SK-N-SH (cell line): ENCODE data around the gene MAST4. TPM values are rescaled to one million over a fixed set of nuclear protein-coding genes. Genes with fewer than 3 reads are reported as not detected.
A peak's percentile ranks its signal among the peaks of the same experiment; 100 is the strongest.

Experiments used
- CTCF ChIA-PET: fragments of 300-600, 350-600 bp; formaldehyde crosslinking; extraction: SDS; loops from one replicate; lab custom pipeline; 2021; lab: Yijun Ruan, JAX
- POLR2A ChIA-PET: fragments of 350-600 bp; sonication (Branson Sonifier 250); formaldehyde crosslinking; extraction: SDS; loops from one replicate; lab custom pipeline; 2020; ENCODE audit warnings: antibody characterized with exemption, inconsistent platforms; lab: Yijun Ruan, JAX
- DNase-seq: peaks from one replicate; pipeline ENCODE4 v3.0.0; 2012
- H2AFZ ChIP-seq: fragments of 200-600 bp; sonication (generic); 2 replicates; pipeline ENCODE4 v1.8.1; 2016; ENCODE audit warnings: antibody characterized with exemption, mild to moderate bottlenecking, low read depth
- H3F3A ChIP-seq: fragments of 200-600 bp; sonication (generic); replicated peaks from 2 replicates; pipeline ENCODE3; 2016; ENCODE audit warnings: antibody characterized with exemption, mild to moderate bottlenecking; ENCODE audit not compliant: insufficient read depth
- H3K27ac ChIP-seq, 2 experiments: fragments of 200-500 bp in 1 of 2; fragments of 200-600 bp in 1 of 2; sonication (Bioruptor generic) in 1 of 2; sonication (generic), shearing (Covaris generic) in 1 of 2; 2 replicates each; pipeline versions ENCODE4 v1.5.1 to v1.6.1; 2014 to 2016; ENCODE audit warnings: low read depth in 2 of 2, inconsistent platforms in 1 of 2, low read length in 1 of 2, mild to moderate bottlenecking in 1 of 2, mixed read lengths in 1 of 2
- H3K27me3 ChIP-seq: fragments of 200-600 bp; sonication (generic), shearing (Covaris generic); 2 replicates; pipeline ENCODE4 v1.6.1; 2016; ENCODE audit warnings: mixed run types; ENCODE audit not compliant: insufficient read depth
- H3K36me3 ChIP-seq, 2 experiments: fragments of 200-500 bp in 1 of 2; fragments of 200-600 bp in 1 of 2; sonication (Bioruptor generic) in 1 of 2; sonication (generic) in 1 of 2; replicated peaks in 1 of 2; 2 replicates each; pipeline versions ENCODE3 to v1.5.1; 2014 to 2016; ENCODE audit warnings: low read length in 1 of 2, mild to moderate bottlenecking in 1 of 2; ENCODE audit not compliant: insufficient read depth in 2 of 2, control insufficient read depth in 1 of 2
- H3K4me1 ChIP-seq, 2 experiments: fragments of 200-500 bp in 1 of 2; fragments of 200-600 bp in 1 of 2; sonication (Bioruptor generic) in 1 of 2; sonication (generic), shearing (Covaris generic) in 1 of 2; 2 replicates each; pipeline versions ENCODE4 v1.5.1 to v1.6.1; 2014 to 2016; ENCODE audit warnings: low read depth in 1 of 2, low read length in 1 of 2, mixed run types in 1 of 2; ENCODE audit not compliant: insufficient read depth in 2 of 2, control insufficient read depth in 1 of 2
- H3K4me2 ChIP-seq: fragments of 200-600 bp; sonication (generic), shearing (Covaris generic); 2 replicates; pipeline ENCODE4 v1.6.1; 2017; ENCODE audit warnings: mixed run types
- H3K4me3 ChIP-seq, 2 experiments: fragments of 200-500 bp in 1 of 2; fragments of 200-600 bp in 1 of 2; sonication (Bioruptor generic) in 1 of 2; sonication (generic), shearing (Covaris generic) in 1 of 2; 2 replicates each; pipeline versions ENCODE4 v1.5.1 to v1.8.1; 2014 to 2016; ENCODE audit warnings: low read depth in 2 of 2, inconsistent platforms in 1 of 2, low read length in 1 of 2, mild to moderate bottlenecking in 1 of 2, mixed read lengths in 1 of 2, moderate library complexity in 1 of 2
- H3K79me2 ChIP-seq: fragments of 200-600 bp; sonication (generic); 2 replicates; pipeline ENCODE4 v1.8.1; 2017; ENCODE audit warnings: mild to moderate bottlenecking; ENCODE audit not compliant: insufficient read depth
- H3K9ac ChIP-seq: fragments of 200-600 bp; sonication (generic); 2 replicates; pipeline ENCODE4 v1.6.1; 2017; ENCODE audit warnings: mixed run types
- H3K9me2 ChIP-seq: fragments of 200-600 bp; sonication (generic); 2 replicates; pipeline ENCODE4 v1.6.1; 2017; ENCODE audit warnings: mixed run types
- H3K9me3 ChIP-seq: fragments of 200-600 bp; sonication (generic); 2 replicates; pipeline ENCODE4 v1.6.1; 2017; ENCODE audit warnings: mixed run types, mild to moderate bottlenecking, moderate library complexity
- H4K20me1 ChIP-seq: fragments of 200-600 bp; sonication (generic); 2 replicates; pipeline ENCODE4 v1.6.1; 2017; ENCODE audit warnings: mild to moderate bottlenecking, mixed run types; ENCODE audit not compliant: insufficient read depth
- CHD2 ChIP-seq: fragments of 150-350 bp; IDR thresholded peaks from 2 replicates; pipeline ENCODE4 v1.6.1; 2018; ENCODE audit warnings: low read length; ENCODE audit not compliant: partially characterized antibody
- EP300 ChIP-seq, 2 experiments: IDR thresholded peaks; 2 replicates each; pipeline versions ENCODE4 v1.4.0 to v1.6.1; 2012; ENCODE audit warnings: borderline replicate concordance in 1 of 2, low read depth in 1 of 2, low read length in 1 of 2
- EZH2phosphoT487 ChIP-seq: fragments of 200-600 bp; sonication (generic); IDR thresholded peaks from 2 replicates; pipeline ENCODE4 v1.6.1; 2017; ENCODE audit warnings: low read depth, mixed run types, mild to moderate bottlenecking, antibody characterized with exemption, moderate library complexity, borderline replicate concordance
- FOXJ3 ChIP-seq: sonication (generic); formaldehyde crosslinking; IDR thresholded peaks from 2 replicates; pipeline ENCODE4 v1.5.1; 2020; ENCODE audit warnings: mild to moderate bottlenecking, missing genetic modification reagents
- FOXM1 ChIP-seq: IDR thresholded peaks from 2 replicates; pipeline ENCODE4 v1.4.0; 2012; ENCODE audit warnings: low read depth, mild to moderate bottlenecking
- GABPA ChIP-seq: IDR thresholded peaks from 2 replicates; pipeline ENCODE4 v1.4.0; 2012; ENCODE audit warnings: low read depth, mild to moderate bottlenecking
- JUND ChIP-seq: IDR thresholded peaks from 2 replicates; pipeline ENCODE4 v1.4.0; 2012
- MXI1 ChIP-seq: IDR thresholded peaks from 2 replicates; pipeline ENCODE4 v1.6.1; 2012; ENCODE audit warnings: mild to moderate bottlenecking, low read depth, low read length, improper control_type of control experiment
- NFIC ChIP-seq: IDR thresholded peaks from 2 replicates; pipeline ENCODE4 v1.4.0; 2012; ENCODE audit warnings: borderline replicate concordance
- POLR2AphosphoS5 ChIP-seq: IDR thresholded peaks from 2 replicates; pipeline ENCODE4 v1.6.1; 2012; ENCODE audit warnings: low read depth, low read length
- RCOR1 ChIP-seq: fragments of 150-350 bp; IDR thresholded peaks from 2 replicates; pipeline ENCODE4 v1.6.1; 2017; ENCODE audit warnings: antibody characterized with exemption, low read length
- RXRA ChIP-seq: IDR thresholded peaks from 2 replicates; pipeline ENCODE4 v1.4.0; 2012; ENCODE audit warnings: low read depth, mild to moderate bottlenecking, borderline replicate concordance
- TAF1 ChIP-seq: IDR thresholded peaks from 2 replicates; pipeline ENCODE4 v1.6.1; 2012; ENCODE audit warnings: low read depth, mild to moderate bottlenecking, low read length, moderate library complexity, borderline replicate concordance
- TCF12 ChIP-seq: IDR thresholded peaks from 2 replicates; pipeline ENCODE4 v1.4.0; 2012
- TEAD4 ChIP-seq: IDR thresholded peaks from 2 replicates; pipeline ENCODE4 v1.4.0; 2012; ENCODE audit warnings: mild to moderate bottlenecking, borderline replicate concordance; ENCODE audit not compliant: insufficient read depth
- USF1 ChIP-seq: IDR thresholded peaks from 2 replicates; pipeline ENCODE4 v1.4.0; 2012; ENCODE audit warnings: low read depth, borderline replicate concordance
- YY1 ChIP-seq: IDR thresholded peaks from 2 replicates; pipeline ENCODE4 v1.4.0; 2012; ENCODE audit warnings: low read depth, mild to moderate bottlenecking
- WGBS: methylation state at CpG from one replicate; pipeline ENCODE4 v1.1.6; 2017; ENCODE audit warnings: low lambda C conversion rate; 5-methylcytosine and 5-hydroxymethylcytosine counted together
- polyA plus RNA-seq, 3 experiments: library from polyadenylated mRNA; depleted of rRNA; stranded (reverse); fragments of >200 nt; gene quantifications; 2 replicates each; pipeline ENCODE4 v1.2.3, GENCODE V29; 2012
- TF ChIP-seq, protein P1 (sequence below): IDR thresholded peaks from 2 replicates; pipeline ENCODE4 v1.4.0; 2012; ENCODE audit warnings: low read depth
- TF ChIP-seq, protein P2 (sequence below): fragments of 150-350 bp; IDR thresholded peaks from 2 replicates; pipeline ENCODE4 v1.6.1; 2016; ENCODE audit warnings: mild to moderate bottlenecking, low read depth, low read length
- TF ChIP-seq, protein P3 (sequence below): IDR thresholded peaks from 2 replicates; pipeline ENCODE4 v1.6.1; 2012; ENCODE audit warnings: mild to moderate bottlenecking, low read depth, low read length, moderate library complexity
- TF ChIP-seq, protein P4 (sequence below): fragments of 150-350 bp; IDR thresholded peaks from 2 replicates; pipeline ENCODE4 v1.6.1; 2017; ENCODE audit warnings: antibody characterized with exemption, low read length, low read depth, borderline replicate concordance

MAST4 gene
- polyA plus RNA-seq, 1 of the 3 experiments (the other 2 are of a cell fraction): 2.2 TPM

- Histone ChIP-seq H2AFZ (0 out of 2 replicates have a peak overlapping the region, but pooled peaks have one; percentile 20), H3F3A (peaks cover 16% of the 10 kb centered on the region), H3K79me2 (no peaks in the 10 kb centered on the region), H3K9me2 (no peaks in the 10 kb centered on the region), H4K20me1 (no peaks in the 10 kb centered on the region), H3K4me3 (peak overlapping the region; percentile 35 to 37; a peak in 2 of 4 replicates), H3K9me3 (no peaks in the 10 kb centered on the region), H3K36me3 (no peaks in the 10 kb centered on the region), H3K4me2 (peak overlapping the region; percentile 72), H3K9ac (peak overlapping the region; percentile 28; the same call in 1 of the 2 replicates), H3K4me1 (peaks cover 19% of the 10 kb centered on the region in 2 experiments), H3K27me3 (no peaks in the 10 kb centered on the region), H3K27ac (peak overlapping the region; percentile 58 to 73)
- POLR2A ChIA-PET: no interaction called here
- TF ChIP-seq TEAD4 (no peak), USF1 (no peak), TAF1 (no peak), RXRA (no peak), GABPA (no peak)
- TF ChIP-seq, protein P1, sequence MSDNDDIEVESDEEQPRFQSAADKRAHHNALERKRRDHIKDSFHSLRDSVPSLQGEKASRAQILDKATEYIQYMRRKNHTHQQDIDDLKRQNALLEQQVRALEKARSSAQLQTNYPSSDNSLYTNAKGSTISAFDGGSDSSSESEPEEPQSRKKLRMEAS: no peak
- DNase-seq: no peak
- 50% methylated on average over 3 of the region's 3 CpGs for WGBS
- CTCF ChIA-PET: interaction anchor here (0.7 to 3.2 kb wide), 5 partner anchors 25 to 193 kb away, joined by 3 to 9 read pairs (median 3); no protein-coding TSS in a partner anchor
These were observed 418.8 kb downstream of the MAST4 start for GRCh38 chr5:67014957-67015400.

DNA sequence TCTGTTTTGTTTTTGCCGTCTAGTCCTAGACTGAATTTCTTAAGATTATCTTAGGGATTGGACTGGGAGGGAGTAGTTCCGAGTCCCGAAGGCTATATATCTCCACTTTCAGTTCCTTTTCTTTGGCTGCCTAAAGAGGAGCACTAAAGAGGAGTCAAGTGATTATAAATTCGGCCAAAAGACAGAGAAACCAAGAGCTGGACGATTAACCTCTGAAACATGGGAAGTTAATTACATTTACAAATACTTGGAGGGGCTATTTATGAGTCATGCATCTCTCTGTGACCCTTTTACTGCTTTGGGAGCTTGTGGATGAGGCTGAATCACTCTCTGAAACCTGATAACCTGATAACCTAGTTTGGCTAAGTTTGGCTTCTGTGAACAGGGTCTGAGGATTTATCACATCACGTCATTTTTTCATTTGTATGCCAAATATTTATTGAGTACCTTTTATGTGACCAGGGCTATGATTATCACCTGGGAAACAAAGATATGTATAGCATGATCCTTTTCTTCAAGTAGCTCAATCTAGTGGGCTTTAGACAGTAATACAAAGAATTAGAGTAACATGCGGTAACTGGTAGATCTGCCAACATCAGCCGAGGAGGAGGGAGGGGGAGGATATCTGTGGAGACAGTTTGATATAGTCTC lies 419.5 kb downstream of the MAST4 start:
- no peaks in the 10 kb centered on the region for H3K27me3 ChIP-seq
- H4K20me1 ChIP-seq: no peaks in the 10 kb centered on the region
- H3K27ac ChIP-seq: peak overlapping the region; percentile 58 to 73
- H3K9me3 ChIP-seq: no peaks in the 10 kb centered on the region
- no peak for DNase-seq
- H3K4me3 ChIP-seq: peak overlapping the region; percentile 35 to 37; a peak in 3 of 4 replicates
- ChIA-PET POLR2A (no interaction called here), CTCF (interaction anchor here (0.8 to 3.2 kb wide), 6 partner anchors 25 to 201 kb away, joined by 3 to 9 read pairs (median 4); no protein-coding TSS in a partner anchor)
- no peaks in the 10 kb centered on the region for H3K79me2 ChIP-seq
- 0 out of 2 replicates have a peak overlapping the region, but pooled peaks have one; percentile 20 for H2AFZ ChIP-seq
- peak overlapping the region; percentile 72 for H3K4me2 ChIP-seq
- WGBS: 12% methylated on average over 8 of the region's 8 CpGs
- H3K4me1 ChIP-seq: peaks cover 15% of the 10 kb centered on the region in 2 experiments
- no peaks in the 10 kb centered on the region for H3K9me2 ChIP-seq
- no peaks in the 10 kb centered on the region for H3K36me3 ChIP-seq
- peaks cover 16% of the 10 kb centered on the region for H3F3A ChIP-seq
- peak overlapping the region; percentile 28; the same call in 1 of the 2 replicates for H3K9ac ChIP-seq
- TF ChIP-seq EZH2phosphoT487 (no peak), NFIC (peak; percentile 83), CHD2 (no peak), MXI1 (peak; percentile 21; the same call in 1 of the 2 replicates), FOXJ3 (CRISPR knock-in tag) (no peak), EP300 (IDR thresholded peaks at IDR 0.05; ENCODE audit: borderline replicate concordance in 1 of 2, low read depth in 1 of 2, low read length in 1 of 2) (peak in 1 of 2 experiments; percentile 61; a peak in 1 of 4 replicates), POLR2AphosphoS5 (peak; percentile 72; the same call in 1 of the 2 replicates), YY1 (no peak), TCF12 (peak; percentile 86), RCOR1 (no peak), FOXM1 (0 out of 2 replicates have a peak, but pooled peaks have one; percentile 26), JUND (peak; percentile 92)
- TF ChIP-seq, protein P2, sequence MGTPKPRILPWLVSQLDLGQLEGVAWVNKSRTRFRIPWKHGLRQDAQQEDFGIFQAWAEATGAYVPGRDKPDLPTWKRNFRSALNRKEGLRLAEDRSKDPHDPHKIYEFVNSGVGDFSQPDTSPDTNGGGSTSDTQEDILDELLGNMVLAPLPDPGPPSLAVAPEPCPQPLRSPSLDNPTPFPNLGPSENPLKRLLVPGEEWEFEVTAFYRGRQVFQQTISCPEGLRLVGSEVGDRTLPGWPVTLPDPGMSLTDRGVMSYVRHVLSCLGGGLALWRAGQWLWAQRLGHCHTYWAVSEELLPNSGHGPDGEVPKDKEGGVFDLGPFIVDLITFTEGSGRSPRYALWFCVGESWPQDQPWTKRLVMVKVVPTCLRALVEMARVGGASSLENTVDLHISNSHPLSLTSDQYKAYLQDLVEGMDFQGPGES: no peak
- TF ChIP-seq, protein P3, sequence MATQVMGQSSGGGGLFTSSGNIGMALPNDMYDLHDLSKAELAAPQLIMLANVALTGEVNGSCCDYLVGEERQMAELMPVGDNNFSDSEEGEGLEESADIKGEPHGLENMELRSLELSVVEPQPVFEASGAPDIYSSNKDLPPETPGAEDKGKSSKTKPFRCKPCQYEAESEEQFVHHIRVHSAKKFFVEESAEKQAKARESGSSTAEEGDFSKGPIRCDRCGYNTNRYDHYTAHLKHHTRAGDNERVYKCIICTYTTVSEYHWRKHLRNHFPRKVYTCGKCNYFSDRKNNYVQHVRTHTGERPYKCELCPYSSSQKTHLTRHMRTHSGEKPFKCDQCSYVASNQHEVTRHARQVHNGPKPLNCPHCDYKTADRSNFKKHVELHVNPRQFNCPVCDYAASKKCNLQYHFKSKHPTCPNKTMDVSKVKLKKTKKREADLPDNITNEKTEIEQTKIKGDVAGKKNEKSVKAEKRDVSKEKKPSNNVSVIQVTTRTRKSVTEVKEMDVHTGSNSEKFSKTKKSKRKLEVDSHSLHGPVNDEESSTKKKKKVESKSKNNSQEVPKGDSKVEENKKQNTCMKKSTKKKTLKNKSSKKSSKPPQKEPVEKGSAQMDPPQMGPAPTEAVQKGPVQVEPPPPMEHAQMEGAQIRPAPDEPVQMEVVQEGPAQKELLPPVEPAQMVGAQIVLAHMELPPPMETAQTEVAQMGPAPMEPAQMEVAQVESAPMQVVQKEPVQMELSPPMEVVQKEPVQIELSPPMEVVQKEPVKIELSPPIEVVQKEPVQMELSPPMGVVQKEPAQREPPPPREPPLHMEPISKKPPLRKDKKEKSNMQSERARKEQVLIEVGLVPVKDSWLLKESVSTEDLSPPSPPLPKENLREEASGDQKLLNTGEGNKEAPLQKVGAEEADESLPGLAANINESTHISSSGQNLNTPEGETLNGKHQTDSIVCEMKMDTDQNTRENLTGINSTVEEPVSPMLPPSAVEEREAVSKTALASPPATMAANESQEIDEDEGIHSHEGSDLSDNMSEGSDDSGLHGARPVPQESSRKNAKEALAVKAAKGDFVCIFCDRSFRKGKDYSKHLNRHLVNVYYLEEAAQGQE: peak; percentile 22; the same call in 1 of the 2 replicates
- TF ChIP-seq, protein P4, sequence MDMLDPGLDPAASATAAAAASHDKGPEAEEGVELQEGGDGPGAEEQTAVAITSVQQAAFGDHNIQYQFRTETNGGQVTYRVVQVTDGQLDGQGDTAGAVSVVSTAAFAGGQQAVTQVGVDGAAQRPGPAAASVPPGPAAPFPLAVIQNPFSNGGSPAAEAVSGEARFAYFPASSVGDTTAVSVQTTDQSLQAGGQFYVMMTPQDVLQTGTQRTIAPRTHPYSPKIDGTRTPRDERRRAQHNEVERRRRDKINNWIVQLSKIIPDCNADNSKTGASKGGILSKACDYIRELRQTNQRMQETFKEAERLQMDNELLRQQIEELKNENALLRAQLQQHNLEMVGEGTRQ: no peak
